ENCODE data around the gene EML3. TPM values are rescaled to one million over a fixed set of nuclear protein-coding genes. Genes with fewer than 3 reads are reported as not detected.
A peak's percentile ranks its signal among the peaks of the same experiment; 100 is the strongest.
"Not testable (repeated sequence)": the region's sequence is repeated elsewhere in the genome, so short reads cannot be mapped to it uniquely, and the experiment has no call there.

Gene EML3
- polyA plus RNA-seq, 3 donors, result 32.2 to 40.6 (median 38.0) TPM

- no peak for DNase-seq
These were observed 10.0 kb upstream of the EML3 start for GRCh38 chr11:62622476-62623089.

- peak; percentile 96 for DNase-seq
These were observed 9.2 kb upstream of the EML3 start, which contains the start of gene B3GAT3 for GRCh38 chr11:62621567-62622470. B3GAT3 (minus strand) TSS chr11:62621986; CDS start chr11:62621947, 39 bp downstream.

GRCh38 chr11:62621027-62621566, 8.5 kb upstream of the EML3 start:
- DNase-seq, result no peak

GRCh38 chr11:62616957-62617356, 4.4 kb upstream of the EML3 start:
- not testable (repeated sequence) for DNase-seq

GRCh38 chr11:62615521-62615920, 2.9 kb upstream of the EML3 start:
- no peak for DNase-seq

GRCh38 chr11:62614275-62614674, 1.7 kb upstream of the EML3 start:
- no peak for DNase-seq

- no peak for DNase-seq
These were observed 760 bp upstream of the EML3 start for GRCh38 chr11:62613291-62613778.

GRCh38 chr11:62611705-62612365, 740 bp downstream of the EML3 start:
- no peak for DNase-seq

- no peak for DNase-seq
These were observed 1.5 kb downstream of the EML3 start for GRCh38 chr11:62610814-62611704.

- DNase-seq, result no peak
These were observed 2.2 kb downstream of the EML3 start for GRCh38 chr11:62610403-62610802.

- no peak for DNase-seq
These were observed 3.8 kb downstream of the EML3 start for GRCh38 chr11:62608776-62609175.

- no peak for DNase-seq
These were observed 4.9 kb downstream of the EML3 start for GRCh38 chr11:62607714-62608113.

GRCh38 chr11:62605902-62606301, 6.7 kb downstream of the EML3 start:
- DNase-seq, result no peak

- DNase-seq, result no peak
These were observed 7.1 kb downstream of the EML3 start for GRCh38 chr11:62605467-62605866.

- DNase-seq, result peak; percentile 62
These were observed 8.0 kb downstream of the EML3 start for GRCh38 chr11:62604460-62605120.

- DNase-seq, result no peak
These were observed 8.7 kb downstream of the EML3 start for GRCh38 chr11:62603776-62604299.

GRCh38 chr11:62603072-62603408, 9.5 kb downstream of the EML3 start:
- DNase-seq, result no peak

- DNase-seq, result no peak
These were observed 10.2 kb downstream of the EML3 start for GRCh38 chr11:62602141-62603071.
